A549 (cell line): ENCODE results near the gene PMAIP1. TPM values are rescaled to one million over a fixed set of nuclear protein-coding genes. Genes with fewer than 3 reads are reported as not detected.

Experiments used
- ATAC-seq, 2 experiments: fragments of 200-7000 bp in 1 of 2; fragments of >200 bp in 1 of 2; cut with Nextera tagmentation in 1 of 2; cut with Tn5 transposase in 1 of 2; 3 replicates each; pipeline versions ENCODE4 v1.8.0 to v1.9.1; 2018 to 2020; ENCODE audit warnings: mild to moderate bottlenecking in 1 of 2, moderate library complexity in 1 of 2
- CTCF ChIA-PET: fragments of 300-600 bp; sonication (Branson Sonifier 250); formaldehyde crosslinking; extraction: SDS; loops from one replicate; lab custom pipeline; 2021; ENCODE audit warnings: antibody characterized with exemption, inconsistent platforms; lab: Yijun Ruan, JAX
- POLR2A ChIA-PET: fragments of 350-600 bp; formaldehyde crosslinking; extraction: SDS; loops from one replicate; lab custom pipeline; 2021; ENCODE audit warnings: antibody characterized with exemption, inconsistent platforms; lab: Yijun Ruan, JAX
- DNase-seq, 2 experiments: peaks; one replicate each; pipeline versions ENCODE4 v3.0.0 to v3.0.0-alpha.2; 2011 to 2016; ENCODE audit warnings: low read depth in 1 of 2, low spot score in 1 of 2
- FAIRE-seq: peaks from 2 replicates; lab custom pipeline; 2011; peaks lifted over from hg19 to GRCh38; lab: Jason Lieb, UNC
- H3K27ac ChIP-seq, 2 experiments: fragments of >200 bp; sonication (Bioruptor Twin); formaldehyde crosslinking; 3 replicates each; pipeline ENCODE4 v1.5.1; 2016 to 2017
- H3K4me1 ChIP-seq: fragments of >200 bp; sonication (Bioruptor Twin); formaldehyde crosslinking; 3 replicates; pipeline ENCODE4 v1.6.1; 2016
- H3K4me2 ChIP-seq: fragments of >200 bp; sonication (Bioruptor Twin); formaldehyde crosslinking; 3 replicates; pipeline ENCODE4 v1.6.1; 2016
- H3K4me3 ChIP-seq: fragments of >200 bp; sonication (Bioruptor Twin); formaldehyde crosslinking; 3 replicates; pipeline ENCODE4 v1.5.1; 2016
- H3K9me3 ChIP-seq: fragments of >200 bp; sonication (Bioruptor Twin); formaldehyde crosslinking; 3 replicates; pipeline ENCODE4 v1.6.1; 2016
- BHLHE40 ChIP-seq: IDR thresholded peaks from 2 replicates; pipeline ENCODE4 v1.6.1; 2012; ENCODE audit warnings: low read depth, low read length, inconsistent platforms
- CBX2 ChIP-seq: fragments of 200-600 bp; sonication (generic); IDR thresholded peaks from 2 replicates; pipeline ENCODE4 v1.6.1; 2016; ENCODE audit warnings: low read depth, mild to moderate bottlenecking, borderline replicate concordance
- CBX8 ChIP-seq: fragments of 200-600 bp; sonication (generic); IDR thresholded peaks from 2 replicates; pipeline ENCODE4 v1.6.1; 2016
- EHMT2 ChIP-seq: fragments of 200-600 bp; sonication (generic); IDR thresholded peaks from 2 replicates; pipeline ENCODE4 v1.6.1; 2016; ENCODE audit warnings: antibody characterized with exemption, low read depth, mild to moderate bottlenecking, moderate library complexity
- HOXA7 ChIP-seq: fragments of 250-450 bp; sonication (Bioruptor Pico); IDR thresholded peaks from 2 replicates; pipeline ENCODE4 v1.5.0; 2020; ENCODE audit warnings: mild to moderate bottlenecking, moderate library complexity
- HOXB13 ChIP-seq: fragments of 250-450 bp; sonication (Bioruptor Pico); IDR thresholded peaks from 2 replicates; pipeline ENCODE4 v1.5.0; 2020; ENCODE audit warnings: low read depth, mild to moderate bottlenecking, moderate library complexity
- JUN ChIP-seq, 2 experiments: fragments of >200 bp; sonication (Bioruptor Twin); formaldehyde crosslinking; IDR thresholded peaks; 2 replicates in 1 of 2; 3 replicates in 1 of 2; pipeline ENCODE4 v1.6.1; 2016 to 2017
- JUNB ChIP-seq: fragments of >200 bp; sonication (Bioruptor Twin); formaldehyde crosslinking; IDR thresholded peaks from 2 replicates; pipeline ENCODE4 v1.6.1; 2016
- NFE2L2 ChIP-seq: fragments of 150-350 bp; conservative IDR thresholded peaks from 2 replicates; pipeline ENCODE4 v1.6.1; 2014; ENCODE audit warnings: low read length
- NPAS2 ChIP-seq: fragments of 250-450 bp; sonication (Bioruptor Pico); IDR thresholded peaks from 2 replicates; pipeline ENCODE4 v1.8.0; 2022; ENCODE audit warnings: mild to moderate bottlenecking, moderate library complexity, borderline replicate concordance
- NR3C1 ChIP-seq: fragments of >200 bp; sonication (Bioruptor Twin); formaldehyde crosslinking; IDR thresholded peaks from 3 replicates; pipeline ENCODE4 v1.6.1; 2017
- PHF8 ChIP-seq: fragments of 200-600 bp; sonication (generic); IDR thresholded peaks from 2 replicates; pipeline ENCODE4 v1.6.1; 2016; ENCODE audit warnings: low read depth, mild to moderate bottlenecking, antibody characterized with exemption, moderate library complexity, borderline replicate concordance
- RAD21 ChIP-seq, 2 experiments: fragments of >200 bp in 1 of 2; sonication (Bioruptor Twin) in 1 of 2; formaldehyde crosslinking in 1 of 2; IDR thresholded peaks in 1 of 2; conservative IDR thresholded peaks in 1 of 2; 2 replicates in 1 of 2; 3 replicates in 1 of 2; pipeline ENCODE4 v1.6.1; 2012 to 2018; ENCODE audit warnings: inconsistent platforms in 1 of 2
- RARB ChIP-seq: fragments of 250-450 bp; sonication (Bioruptor Pico); IDR thresholded peaks from 2 replicates; pipeline ENCODE4 v1.8.0; 2021; ENCODE audit warnings: mild to moderate bottlenecking, moderate library complexity
- RCOR1 ChIP-seq: fragments of 150-350 bp; IDR thresholded peaks from 2 replicates; pipeline ENCODE4 v1.6.1; 2014; ENCODE audit warnings: antibody characterized with exemption, low read length, low read depth
- SMC3 ChIP-seq: fragments of >200 bp; sonication (Bioruptor Twin); formaldehyde crosslinking; IDR thresholded peaks from 3 replicates; pipeline ENCODE4 v1.6.1; 2018; ENCODE audit warnings: inconsistent platforms
- TFCP2L1 ChIP-seq: fragments of 250-450 bp; sonication (Bioruptor Pico); IDR thresholded peaks from 2 replicates; pipeline ENCODE4 v1.5.0; 2021; ENCODE audit warnings: mild to moderate bottlenecking
- ZSCAN20 ChIP-seq: fragments of 250-450 bp; sonication (Bioruptor Pico); IDR thresholded peaks from 2 replicates; pipeline ENCODE4 v1.8.0; 2022; ENCODE audit warnings: mild to moderate bottlenecking, moderate library complexity
- WGBS: methylation state at CpG from one replicate; pipeline ENCODE4 v1.1.6; 2017; ENCODE audit errors: missing lambda C conversion rate; 5-methylcytosine and 5-hydroxymethylcytosine counted together
- polyA plus RNA-seq, 4 experiments: library from polyadenylated mRNA; depleted of rRNA in 3 of 4; stranded (reverse); fragments of >200 nt; fragmentation: RNase III in 1 of 4; extraction: RNeasy Plus Mini Kit Qiagen cat#74134 plus additional on column Dnase treatment in 1 of 4; gene quantifications; 2 replicates in 3 of 4; 3 replicates in 1 of 4; pipeline ENCODE4 v1.2.3, GENCODE V29; 2011 to 2017
- TF ChIP-seq, protein P1 (sequence below): fragments of >200 bp; sonication (Bioruptor Twin); formaldehyde crosslinking; IDR thresholded peaks from 3 replicates; pipeline ENCODE4 v1.5.1; 2016
- TF ChIP-seq, protein P2 (sequence below): fragments of 200-600 bp; sonication (generic); IDR thresholded peaks from 2 replicates; pipeline ENCODE4 v1.6.1; 2016; ENCODE audit warnings: antibody characterized with exemption, mild to moderate bottlenecking, moderate library complexity
- TF ChIP-seq, protein P3 (sequence below): fragments of 150-350 bp; IDR thresholded peaks from 2 replicates; pipeline ENCODE4 v1.6.1; 2014; ENCODE audit warnings: low read depth, mild to moderate bottlenecking, low read length
- TF ChIP-seq, protein P4 (sequence below): fragments of >200 bp; sonication (Bioruptor Twin); formaldehyde crosslinking; IDR thresholded peaks from 2 replicates; pipeline ENCODE4 v1.6.1; 2016
- TF ChIP-seq, protein P5 (sequence below): fragments of 250-450 bp; sonication (Bioruptor Pico); IDR thresholded peaks from 2 replicates; pipeline ENCODE4 v1.5.0; 2021; ENCODE audit warnings: mild to moderate bottlenecking, moderate library complexity, borderline replicate concordance
- TF ChIP-seq, protein P6 (sequence below): fragments of 250-450 bp; sonication (Bioruptor Pico); IDR thresholded peaks from 2 replicates; pipeline ENCODE4 v1.5.0; 2020; ENCODE audit warnings: low read depth, mild to moderate bottlenecking, moderate library complexity

The PMAIP1 gene
- polyA plus RNA-seq, 2 of the 4 experiments (the other 2 are of a cell fraction), result 9.7 to 40.3 TPM

DNA sequence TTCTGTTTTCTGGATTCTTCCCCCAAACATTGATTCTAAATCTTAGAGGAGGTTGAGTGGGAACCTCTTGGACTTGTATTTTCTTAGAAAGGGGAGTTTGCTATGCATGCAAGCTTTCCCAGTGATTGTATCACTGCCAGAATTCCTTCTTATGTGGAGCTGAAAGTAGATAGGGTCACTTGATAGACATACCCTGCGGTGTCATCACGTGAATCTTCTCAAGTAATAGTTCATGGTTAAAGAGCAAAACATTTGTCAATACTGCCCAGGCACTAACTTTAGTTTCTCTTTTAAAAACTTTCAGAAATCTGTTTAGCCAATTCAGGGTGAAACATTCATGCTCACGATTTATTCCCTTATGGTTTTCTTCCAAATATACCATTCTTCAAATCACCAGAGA, 6.4 kb downstream of the PMAIP1 start:
- no peak for DNase-seq
- TF ChIP-seq NPAS2 (CRISPR knock-in tag) (no peak), RAD21 (conservative IDR thresholded peaks at IDR 0.05 in 1 of 2, IDR thresholded peaks at IDR 0.05 in 1 of 2) (no peak), JUN (IDR thresholded peaks at IDR 0.05) (no peak), BHLHE40 (no peak), CBX8 (no peak), TFCP2L1 (CRISPR knock-in tag) (no peak)
- TF ChIP-seq, protein P1, sequence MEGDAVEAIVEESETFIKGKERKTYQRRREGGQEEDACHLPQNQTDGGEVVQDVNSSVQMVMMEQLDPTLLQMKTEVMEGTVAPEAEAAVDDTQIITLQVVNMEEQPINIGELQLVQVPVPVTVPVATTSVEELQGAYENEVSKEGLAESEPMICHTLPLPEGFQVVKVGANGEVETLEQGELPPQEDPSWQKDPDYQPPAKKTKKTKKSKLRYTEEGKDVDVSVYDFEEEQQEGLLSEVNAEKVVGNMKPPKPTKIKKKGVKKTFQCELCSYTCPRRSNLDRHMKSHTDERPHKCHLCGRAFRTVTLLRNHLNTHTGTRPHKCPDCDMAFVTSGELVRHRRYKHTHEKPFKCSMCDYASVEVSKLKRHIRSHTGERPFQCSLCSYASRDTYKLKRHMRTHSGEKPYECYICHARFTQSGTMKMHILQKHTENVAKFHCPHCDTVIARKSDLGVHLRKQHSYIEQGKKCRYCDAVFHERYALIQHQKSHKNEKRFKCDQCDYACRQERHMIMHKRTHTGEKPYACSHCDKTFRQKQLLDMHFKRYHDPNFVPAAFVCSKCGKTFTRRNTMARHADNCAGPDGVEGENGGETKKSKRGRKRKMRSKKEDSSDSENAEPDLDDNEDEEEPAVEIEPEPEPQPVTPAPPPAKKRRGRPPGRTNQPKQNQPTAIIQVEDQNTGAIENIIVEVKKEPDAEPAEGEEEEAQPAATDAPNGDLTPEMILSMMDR, result no peak
- TF ChIP-seq, protein P2, sequence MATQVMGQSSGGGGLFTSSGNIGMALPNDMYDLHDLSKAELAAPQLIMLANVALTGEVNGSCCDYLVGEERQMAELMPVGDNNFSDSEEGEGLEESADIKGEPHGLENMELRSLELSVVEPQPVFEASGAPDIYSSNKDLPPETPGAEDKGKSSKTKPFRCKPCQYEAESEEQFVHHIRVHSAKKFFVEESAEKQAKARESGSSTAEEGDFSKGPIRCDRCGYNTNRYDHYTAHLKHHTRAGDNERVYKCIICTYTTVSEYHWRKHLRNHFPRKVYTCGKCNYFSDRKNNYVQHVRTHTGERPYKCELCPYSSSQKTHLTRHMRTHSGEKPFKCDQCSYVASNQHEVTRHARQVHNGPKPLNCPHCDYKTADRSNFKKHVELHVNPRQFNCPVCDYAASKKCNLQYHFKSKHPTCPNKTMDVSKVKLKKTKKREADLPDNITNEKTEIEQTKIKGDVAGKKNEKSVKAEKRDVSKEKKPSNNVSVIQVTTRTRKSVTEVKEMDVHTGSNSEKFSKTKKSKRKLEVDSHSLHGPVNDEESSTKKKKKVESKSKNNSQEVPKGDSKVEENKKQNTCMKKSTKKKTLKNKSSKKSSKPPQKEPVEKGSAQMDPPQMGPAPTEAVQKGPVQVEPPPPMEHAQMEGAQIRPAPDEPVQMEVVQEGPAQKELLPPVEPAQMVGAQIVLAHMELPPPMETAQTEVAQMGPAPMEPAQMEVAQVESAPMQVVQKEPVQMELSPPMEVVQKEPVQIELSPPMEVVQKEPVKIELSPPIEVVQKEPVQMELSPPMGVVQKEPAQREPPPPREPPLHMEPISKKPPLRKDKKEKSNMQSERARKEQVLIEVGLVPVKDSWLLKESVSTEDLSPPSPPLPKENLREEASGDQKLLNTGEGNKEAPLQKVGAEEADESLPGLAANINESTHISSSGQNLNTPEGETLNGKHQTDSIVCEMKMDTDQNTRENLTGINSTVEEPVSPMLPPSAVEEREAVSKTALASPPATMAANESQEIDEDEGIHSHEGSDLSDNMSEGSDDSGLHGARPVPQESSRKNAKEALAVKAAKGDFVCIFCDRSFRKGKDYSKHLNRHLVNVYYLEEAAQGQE, result no peak

DNA sequence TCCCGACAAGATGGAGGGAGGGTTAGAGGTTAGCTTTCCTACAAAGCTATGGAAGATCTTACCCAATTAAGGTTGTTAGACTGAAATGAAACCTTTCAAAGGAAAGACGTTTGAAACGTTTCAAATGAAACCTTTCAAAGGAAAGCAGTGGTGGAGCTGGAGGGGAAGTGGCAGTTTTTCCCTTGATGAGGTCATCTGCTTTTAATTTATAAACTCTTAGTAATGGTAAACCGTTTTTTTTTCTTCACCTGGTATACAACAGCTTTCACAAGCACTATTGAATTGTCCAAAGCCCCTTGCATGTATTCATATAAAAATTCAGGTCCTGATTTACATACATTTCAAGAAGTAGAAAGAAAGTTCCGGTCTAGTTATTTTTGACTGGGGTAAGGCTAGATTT, 7.4 kb downstream of the PMAIP1 start:
- 64% methylated on average over 5 of the region's 5 CpGs for WGBS
- Histone ChIP-seq H3K27ac (no peak overlapping the region), H3K4me3 (no peak overlapping the region), H3K9me3 (no peaks in the 10 kb centered on the region), H3K4me1 (peaks cover 66% of the 10 kb centered on the region), H3K4me2 (no peak overlapping the region)
- TF ChIP-seq CBX2 (no peak), EHMT2 (no peak), HOXA7 (CRISPR knock-in tag) (no peak), HOXB13 (no peak), ZSCAN20 (CRISPR knock-in tag) (no peak), JUNB (no peak), NFE2L2 (no peak), NR3C1 (no peak), RCOR1 (no peak), RARB (CRISPR knock-in tag) (no peak), SMC3 (no peak), PHF8 (no peak)
- TF ChIP-seq, protein P1, result no peak
- TF ChIP-seq, protein P3, sequence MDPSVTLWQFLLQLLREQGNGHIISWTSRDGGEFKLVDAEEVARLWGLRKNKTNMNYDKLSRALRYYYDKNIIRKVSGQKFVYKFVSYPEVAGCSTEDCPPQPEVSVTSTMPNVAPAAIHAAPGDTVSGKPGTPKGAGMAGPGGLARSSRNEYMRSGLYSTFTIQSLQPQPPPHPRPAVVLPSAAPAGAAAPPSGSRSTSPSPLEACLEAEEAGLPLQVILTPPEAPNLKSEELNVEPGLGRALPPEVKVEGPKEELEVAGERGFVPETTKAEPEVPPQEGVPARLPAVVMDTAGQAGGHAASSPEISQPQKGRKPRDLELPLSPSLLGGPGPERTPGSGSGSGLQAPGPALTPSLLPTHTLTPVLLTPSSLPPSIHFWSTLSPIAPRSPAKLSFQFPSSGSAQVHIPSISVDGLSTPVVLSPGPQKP, result no peak
- TF ChIP-seq, protein P4, sequence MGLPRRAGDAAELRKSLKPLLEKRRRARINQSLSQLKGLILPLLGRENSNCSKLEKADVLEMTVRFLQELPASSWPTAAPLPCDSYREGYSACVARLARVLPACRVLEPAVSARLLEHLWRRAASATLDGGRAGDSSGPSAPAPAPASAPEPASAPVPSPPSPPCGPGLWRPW, result no peak
- TF ChIP-seq, protein P5, sequence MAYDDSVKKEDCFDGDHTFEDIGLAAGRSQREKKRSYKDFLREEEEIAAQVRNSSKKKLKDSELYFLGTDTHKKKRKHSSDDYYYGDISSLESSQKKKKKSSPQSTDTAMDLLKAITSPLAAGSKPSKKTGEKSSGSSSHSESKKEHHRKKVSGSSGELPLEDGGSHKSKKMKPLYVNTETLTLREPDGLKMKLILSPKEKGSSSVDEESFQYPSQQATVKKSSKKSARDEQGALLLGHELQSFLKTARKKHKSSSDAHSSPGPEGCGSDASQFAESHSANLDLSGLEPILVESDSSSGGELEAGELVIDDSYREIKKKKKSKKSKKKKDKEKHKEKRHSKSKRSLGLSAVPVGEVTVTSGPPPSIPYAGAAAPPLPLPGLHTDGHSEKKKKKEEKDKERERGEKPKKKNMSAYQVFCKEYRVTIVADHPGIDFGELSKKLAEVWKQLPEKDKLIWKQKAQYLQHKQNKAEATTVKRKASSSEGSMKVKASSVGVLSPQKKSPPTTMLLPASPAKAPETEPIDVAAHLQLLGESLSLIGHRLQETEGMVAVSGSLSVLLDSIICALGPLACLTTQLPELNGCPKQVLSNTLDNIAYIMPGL (CRISPR knock-in tag), result no peak
- TF ChIP-seq, protein P6, sequence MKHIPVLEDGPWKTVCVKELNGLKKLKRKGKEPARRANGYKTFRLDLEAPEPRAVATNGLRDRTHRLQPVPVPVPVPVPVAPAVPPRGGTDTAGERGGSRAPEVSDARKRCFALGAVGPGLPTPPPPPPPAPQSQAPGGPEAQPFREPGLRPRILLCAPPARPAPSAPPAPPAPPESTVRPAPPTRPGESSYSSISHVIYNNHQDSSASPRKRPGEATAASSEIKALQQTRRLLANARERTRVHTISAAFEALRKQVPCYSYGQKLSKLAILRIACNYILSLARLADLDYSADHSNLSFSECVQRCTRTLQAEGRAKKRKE (CRISPR knock-in tag), result no peak
- ChIA-PET CTCF (no interaction called here), POLR2A (no interaction called here)
- FAIRE-seq (no peak), DNase-seq (no peak), ATAC-seq (no peak)

More for the DNA sequence above, 6.4 kb downstream of the PMAIP1 start:
- no peak for ATAC-seq
- Histone ChIP-seq H3K4me3 (no peak overlapping the region), H3K4me2 (no peak overlapping the region), H3K9me3 (no peaks in the 10 kb centered on the region), H3K4me1 (peaks cover 64% of the 10 kb centered on the region), H3K27ac (no peak overlapping the region)
- WGBS, result 81% methylated on average over 3 of the region's 3 CpGs
- FAIRE-seq, result no peak
- POLR2A ChIA-PET, result interaction anchor here (0.6 kb wide), 1 partner anchor 59 kb away, joined by 4 read pairs; no protein-coding TSS in a partner anchor
- CTCF ChIA-PET, result interaction anchor here (0.6 to 0.9 kb wide), 3 partner anchors 32 to 1598 kb away, joined by 3 to 4 read pairs (median 3); no protein-coding TSS in a partner anchor
